NCI-H187 (cell line): Measurements from ENCODE around the gene ERICH6.
"Not testable (repeated sequence)": the region's sequence is repeated elsewhere in the genome, so short reads cannot be mapped to it uniquely, and the experiment has no call there.

Experiments
- DNase-seq, 2 experiments: peaks; one replicate each; lab custom pipeline; 2025; lab: John Stamatoyannopoulos, UW

The ERICH6 gene

DNA sequence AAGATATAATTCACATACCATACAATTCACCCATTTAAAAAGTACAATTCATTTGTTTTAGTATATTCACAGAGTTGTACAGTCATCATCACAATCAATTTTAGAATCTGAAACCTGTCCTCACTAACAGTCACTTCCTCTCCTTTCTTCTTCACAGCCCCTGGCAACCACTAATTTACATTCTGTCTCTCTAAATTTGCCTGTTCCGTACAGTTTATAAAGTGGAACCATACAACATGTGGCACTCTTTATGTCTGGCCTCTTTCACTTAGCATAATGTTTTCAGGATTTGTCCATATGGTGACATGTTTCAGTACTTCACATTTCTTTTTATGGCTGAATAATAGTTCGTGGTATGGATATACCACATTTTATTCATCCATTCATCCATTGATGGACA, 22.7 kb downstream of the ERICH6 start:
- no peak for DNase-seq

GRCh38 chr3:150680562-150680961, 23.2 kb downstream of the ERICH6 start:
- no peak for DNase-seq

- DNase-seq: no peak
Measured at GRCh38 chr3:150675587-150675986, 28.1 kb downstream of the ERICH6 start.

DNA sequence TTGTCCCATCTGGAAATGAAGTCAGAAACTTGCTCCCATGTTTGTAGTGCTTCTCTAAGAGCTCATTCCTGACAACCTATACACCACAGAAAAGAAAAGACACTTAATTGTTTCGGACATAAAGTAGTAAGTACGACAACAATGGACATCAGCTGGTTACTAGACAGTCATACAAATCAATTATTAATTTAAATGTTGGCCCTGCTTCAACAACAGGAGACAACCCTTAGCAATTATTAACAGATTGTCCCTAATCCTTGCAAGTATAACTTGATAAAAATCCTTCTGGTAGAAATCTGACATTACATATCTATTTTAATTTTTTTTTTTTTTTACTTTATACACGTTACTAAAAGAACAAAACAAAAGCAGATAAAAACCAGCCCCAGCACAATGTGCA, 29.8 kb downstream of the ERICH6 start:
- DNase-seq: no peak

DNA sequence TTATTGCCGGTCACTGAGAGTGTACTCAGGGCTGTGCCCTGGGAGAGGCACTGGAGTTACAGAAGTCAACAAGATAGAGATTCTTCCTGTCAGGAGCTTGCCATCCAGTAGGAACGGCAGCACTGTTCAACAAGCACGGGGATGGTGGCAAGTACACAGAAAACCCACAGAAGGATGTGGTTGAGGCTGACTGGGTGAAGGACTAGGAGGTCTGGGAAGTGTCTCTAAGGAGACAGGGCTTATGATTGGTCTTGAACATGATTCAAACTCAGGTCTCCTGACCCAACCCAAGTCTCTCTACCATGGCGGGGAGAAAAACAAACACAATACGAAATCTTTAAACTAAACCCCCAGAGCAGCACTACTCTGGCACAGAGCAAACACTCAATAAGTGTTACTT, 37.6 kb downstream of the ERICH6 start:
- DNase-seq: no peak

- no peak for DNase-seq
Measured at GRCh38 chr3:150663461-150663860, 40.3 kb downstream of the ERICH6 start.

DNA sequence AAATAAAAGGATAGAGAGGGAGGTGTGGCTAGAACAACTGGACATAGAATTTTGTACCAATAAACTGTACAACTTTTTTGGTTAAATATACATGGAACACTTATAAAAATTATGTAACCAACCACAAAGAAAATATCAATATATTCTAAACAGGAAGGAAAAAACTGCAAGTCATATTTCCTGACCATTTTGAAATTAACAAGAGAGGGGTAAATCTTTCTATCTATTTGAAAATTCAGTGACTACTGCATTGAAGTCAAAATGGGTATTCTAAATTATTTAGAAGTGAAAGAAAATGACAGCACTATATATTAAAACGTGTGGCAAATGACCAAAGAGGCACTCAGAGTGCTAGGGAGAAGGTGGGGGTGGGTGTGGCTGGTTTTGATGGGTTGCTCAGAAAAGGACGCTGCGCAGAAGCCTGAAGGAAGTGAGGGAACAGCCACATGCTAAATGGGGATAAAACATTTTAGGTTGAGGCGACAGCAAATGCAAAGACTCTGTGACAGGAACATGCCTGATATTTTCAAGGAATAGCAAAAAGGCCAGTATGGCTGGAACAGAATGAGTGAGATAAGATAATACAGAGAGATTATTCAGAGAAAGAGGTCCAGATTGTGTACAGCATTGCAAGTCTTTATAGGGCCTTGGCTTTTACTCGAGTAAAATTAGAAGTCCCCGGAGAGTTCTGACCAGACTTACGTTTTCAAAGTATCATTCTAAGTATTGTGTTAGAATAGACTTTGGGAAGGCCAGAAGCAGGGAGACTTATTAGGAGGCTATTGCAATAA, 41.1 kb downstream of the ERICH6 start:
- no peak for DNase-seq

DNA sequence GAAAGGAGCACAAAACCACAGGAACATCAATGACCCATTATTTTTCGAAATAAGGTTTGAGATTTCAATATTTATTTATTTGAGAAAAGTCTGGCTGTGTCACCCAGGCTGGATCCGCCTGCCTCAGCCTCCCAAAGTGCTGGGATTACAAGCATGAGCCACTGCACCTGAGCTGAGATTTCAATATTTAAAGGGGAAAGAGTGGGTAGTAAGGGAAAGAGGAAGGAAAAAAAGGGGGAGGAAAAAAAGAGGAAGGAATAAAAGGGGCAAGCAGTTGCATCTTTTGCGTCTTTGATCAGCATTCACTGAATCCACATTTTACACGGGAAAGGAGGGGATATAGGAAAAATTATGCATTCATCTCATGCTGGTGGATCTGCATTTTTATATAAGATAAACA, 47.4 kb downstream of the ERICH6 start:
- no peak for DNase-seq

DNA sequence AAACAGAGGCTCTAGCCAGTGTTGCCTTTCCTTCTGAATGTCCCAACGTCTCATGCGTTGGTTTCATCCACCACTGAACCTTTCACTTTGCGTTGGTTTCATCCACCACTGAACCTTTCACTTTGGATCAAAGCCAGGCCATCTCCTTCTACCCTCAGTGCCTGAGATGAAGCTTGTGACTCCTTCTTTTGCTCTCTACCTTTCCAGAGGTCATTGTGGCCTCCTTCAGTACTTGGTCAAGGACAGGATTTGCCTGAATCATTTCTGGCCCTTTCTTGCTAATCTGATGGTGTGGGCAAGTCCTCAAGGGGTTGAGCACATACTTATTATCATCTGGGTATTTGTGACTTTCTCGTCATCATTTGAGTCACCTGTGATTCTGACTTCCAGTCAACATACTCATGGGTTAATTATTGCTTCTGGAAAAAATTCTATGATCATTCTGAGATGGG, 50.6 kb downstream of the ERICH6 start:
- DNase-seq: no peak

- DNase-seq: no peak
Measured at GRCh38 chr3:150640256-150640655, 63.5 kb downstream of the ERICH6 start.

DNA sequence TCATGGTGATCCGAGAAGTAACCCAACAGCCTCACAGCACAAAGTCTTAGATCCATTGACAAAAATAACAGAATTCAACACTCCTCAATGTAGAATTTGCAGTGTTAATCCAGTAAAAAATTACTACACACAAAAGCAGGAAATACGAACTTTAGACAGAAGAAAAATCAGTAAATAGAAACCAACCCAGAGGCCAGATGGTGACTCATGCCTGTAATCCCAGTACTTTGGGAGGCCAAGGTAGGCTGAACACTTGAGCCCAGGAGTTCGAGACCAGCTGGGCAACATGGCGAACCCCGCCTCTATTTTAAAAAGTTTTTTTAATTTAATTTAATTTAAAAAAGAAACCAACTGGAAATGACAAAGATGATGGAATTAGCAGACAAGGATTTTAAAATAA, 64.5 kb downstream of the ERICH6 start:
- no peak for DNase-seq

DNA sequence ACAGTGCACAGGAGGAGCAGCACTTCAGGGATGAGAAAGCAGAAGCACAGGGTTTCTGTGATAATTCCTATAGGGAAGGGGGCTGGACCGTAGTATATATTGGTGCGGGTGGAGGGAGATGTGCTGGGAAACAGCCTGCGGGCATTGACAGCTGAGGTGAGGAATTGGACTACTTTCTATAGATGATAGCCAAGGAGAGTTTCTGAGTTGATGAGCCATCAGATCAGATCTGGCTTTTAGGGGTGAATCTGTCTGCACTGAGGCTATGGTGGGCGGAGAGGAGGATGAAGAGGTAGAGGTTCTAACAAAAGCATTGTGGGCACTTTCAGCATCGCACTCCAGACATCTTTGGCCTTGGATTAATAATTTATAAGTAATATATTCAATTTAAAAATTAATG, 67.5 kb downstream of the ERICH6 start:
- DNase-seq: no peak

DNA sequence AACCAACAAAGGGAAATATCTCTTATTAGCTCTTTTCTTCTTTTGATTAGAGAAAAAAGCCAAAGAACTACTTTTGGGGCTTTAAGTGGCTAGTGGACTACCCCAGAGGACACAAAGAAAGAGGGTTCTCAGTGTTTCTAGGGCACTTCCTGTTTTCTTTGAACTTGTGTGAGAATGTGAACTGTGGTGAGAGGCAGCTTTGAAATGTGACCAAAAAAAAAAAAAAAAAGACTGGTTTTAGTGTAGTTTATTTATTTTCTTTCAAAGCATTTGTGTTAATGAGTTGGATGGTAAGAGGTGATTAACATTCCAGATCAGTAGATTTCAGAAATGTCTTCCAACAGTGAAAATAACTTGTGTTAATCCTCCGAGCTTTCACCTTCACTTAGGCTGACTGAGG, 68.2 kb downstream of the ERICH6 start:
- DNase-seq: no peak

DNA sequence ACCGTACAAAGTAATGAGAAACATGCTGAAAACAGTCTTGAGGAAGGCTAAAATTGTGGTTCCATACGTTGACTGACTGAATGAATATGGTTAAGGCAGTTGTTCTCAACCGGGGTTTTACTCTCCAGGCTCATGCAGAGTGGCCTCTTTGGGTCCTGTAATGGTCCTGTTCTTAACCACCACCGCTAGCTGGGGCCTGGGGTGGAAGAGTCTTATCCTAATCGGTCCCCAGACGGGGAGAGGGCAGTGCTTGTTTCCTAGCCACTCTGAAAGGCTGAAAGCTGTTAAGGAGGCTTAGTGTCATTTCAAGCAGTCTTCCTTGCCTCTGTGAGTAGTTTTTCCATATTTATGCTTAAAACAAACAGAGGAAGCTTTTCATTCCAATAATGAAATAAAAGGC, 68.6 kb downstream of the ERICH6 start:
- no peak for DNase-seq

GRCh38 chr3:150631515-150632221, 72.1 kb downstream of the ERICH6 start:
- no peak for DNase-seq

DNA sequence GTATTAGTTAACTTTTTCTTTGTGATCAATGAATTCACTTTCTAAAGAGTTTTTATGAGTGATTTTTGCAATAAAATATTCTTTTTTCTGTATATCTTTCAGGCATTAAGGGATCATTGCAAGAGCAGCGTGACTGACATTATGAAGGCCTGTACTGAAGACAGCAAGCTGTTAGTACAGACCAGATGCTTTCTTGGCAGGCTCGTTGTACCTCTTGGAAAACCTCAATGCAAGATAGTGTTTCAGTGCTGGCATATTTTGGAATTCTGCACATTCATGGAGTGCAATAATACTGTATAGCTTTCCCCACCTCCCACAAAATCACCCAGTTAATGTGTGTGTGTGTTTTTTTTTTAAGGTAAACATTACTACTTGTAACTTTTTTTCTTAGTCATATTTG, 76.2 kb downstream of the ERICH6 start:
- DNase-seq: no peak

- no peak for DNase-seq
Measured at GRCh38 chr3:150626148-150626930, 77.4 kb downstream of the ERICH6 start.

DNA sequence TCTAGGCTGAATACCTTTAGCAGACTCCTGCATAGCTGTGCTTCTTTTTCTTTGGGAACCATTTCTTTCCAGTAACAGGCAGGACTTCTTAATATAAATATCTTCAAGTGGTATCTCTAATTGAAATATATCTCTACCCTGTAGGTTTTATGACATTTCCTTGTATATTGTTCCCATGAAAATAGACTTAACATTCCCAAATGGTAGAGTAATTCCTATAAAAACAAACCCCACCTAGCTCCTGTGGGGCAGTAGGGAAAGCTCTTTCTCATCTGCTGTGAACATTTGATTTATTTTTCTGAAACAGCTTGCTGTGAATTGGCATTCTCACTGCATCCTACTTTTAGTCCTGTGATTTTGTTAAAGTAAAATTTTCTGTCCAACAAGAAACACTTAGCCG, 79.8 kb downstream of the ERICH6 start:
- no peak for DNase-seq

DNA sequence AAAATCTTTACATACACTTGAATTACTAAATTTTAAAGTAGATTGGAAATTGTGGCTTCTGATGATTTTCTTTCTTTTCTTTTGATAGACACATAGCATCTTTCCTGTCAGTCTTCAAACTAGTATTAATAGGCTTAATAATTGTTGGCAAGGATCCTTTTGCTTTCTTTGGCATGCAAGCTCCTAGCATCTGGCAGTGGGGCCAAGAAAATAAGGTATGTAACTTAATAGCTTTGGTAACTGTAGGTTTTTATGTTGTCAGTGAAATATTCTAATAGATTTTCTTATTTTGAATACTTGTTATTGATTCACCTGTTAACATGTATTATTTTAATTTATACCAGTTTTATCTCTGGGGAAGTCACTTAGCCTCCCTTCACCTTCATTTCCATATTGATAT, 80.8 kb downstream of the ERICH6 start:
- not testable (repeated sequence) for DNase-seq

DNA sequence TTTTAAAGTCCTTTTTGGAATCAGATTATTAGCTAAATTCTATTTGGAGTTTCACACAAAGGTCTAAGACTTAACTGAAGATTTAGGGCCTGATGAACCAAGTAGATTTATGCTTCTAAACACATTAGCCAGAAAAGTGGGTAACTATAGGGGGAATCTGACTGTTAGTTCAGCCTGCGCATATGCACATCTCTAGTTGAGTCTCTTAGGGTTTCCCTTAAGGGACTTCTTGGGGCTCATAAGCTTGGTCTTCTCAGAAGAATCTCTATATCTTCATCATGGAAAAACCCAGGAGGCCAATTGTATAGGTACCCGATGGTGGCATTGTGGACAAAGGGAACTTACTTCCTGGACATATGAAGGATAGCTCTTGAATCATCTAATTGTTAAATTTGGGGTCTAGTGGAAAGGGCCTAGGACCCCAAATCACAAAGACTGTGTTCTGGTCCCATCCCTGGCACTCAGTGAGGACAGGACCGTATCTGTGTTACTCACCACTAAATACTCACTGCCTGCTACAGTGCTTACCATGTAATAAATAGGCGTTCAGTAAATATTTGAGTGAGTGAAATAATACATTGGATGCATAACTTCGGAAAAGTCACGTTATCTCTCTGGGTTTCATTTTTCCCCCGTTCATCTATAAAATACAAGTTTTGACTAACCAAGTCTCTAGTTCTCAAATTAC, 83.6 kb downstream of the ERICH6 start:
- DNase-seq: no peak

DNA sequence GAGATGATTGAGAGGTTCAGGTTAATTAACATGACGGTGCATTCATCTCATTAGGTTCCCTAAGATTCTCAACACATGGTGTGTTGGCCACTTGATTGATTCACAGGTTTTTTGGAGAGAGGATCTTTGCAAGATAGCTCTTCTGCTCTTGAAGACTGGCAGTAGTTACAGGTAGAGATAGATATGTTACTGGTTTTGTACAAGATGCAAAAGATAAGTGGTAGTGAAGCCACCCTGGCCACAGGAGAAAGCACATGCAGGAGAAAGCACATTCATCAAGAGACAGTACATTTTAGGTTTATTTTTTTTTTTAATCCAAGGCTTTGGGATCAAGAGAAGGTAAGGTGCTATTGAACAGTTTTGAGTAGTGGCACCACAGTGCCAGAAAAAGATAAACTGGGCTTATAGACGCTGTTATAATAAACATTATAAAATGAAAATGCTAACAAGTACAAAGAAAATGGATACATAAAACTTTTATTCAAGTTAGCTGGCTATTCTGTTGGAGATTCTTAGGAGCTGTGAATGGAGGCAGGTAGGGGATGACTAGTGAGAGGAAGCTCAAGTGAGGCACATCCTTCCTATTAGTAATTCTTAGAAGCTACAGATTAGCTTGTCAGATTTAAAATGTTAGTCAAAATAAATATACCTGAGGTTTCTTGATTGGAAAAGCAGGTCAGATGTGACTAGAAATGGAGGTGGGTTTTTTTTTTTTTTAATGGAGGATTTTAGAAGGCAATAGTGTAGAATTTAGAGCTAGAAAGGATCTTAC, 89.8 kb downstream of the ERICH6 start:
- DNase-seq: no peak
